ENCODE data around the gene CNGA1.
"Not testable (repeated sequence)": the region's sequence is repeated elsewhere in the genome, so short reads cannot be mapped to it uniquely, and the experiment has no call there.

The CNGA1 gene

DNA sequence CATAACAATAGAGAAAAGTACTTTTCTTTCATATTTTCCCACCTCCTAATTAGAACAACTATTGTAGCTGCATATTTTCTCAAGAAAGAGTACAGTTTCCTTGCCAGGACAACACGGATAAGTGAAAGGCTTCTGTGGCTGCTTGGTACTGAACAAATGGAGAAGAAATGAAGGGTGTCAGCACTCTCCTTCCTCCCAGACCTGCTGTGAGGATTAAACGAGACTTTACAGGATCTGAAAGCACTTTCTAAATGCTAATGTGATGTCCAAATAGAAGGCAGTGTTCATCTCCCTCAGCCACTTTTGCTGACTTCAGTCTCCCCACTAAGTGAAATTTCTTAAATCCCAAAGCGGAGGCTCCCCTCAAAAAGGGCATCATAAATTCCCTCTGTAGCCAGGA, 14.0 kb upstream of the CNGA1 start:
- DNase-seq (ENCODE audit: low read depth), result no peak

DNA sequence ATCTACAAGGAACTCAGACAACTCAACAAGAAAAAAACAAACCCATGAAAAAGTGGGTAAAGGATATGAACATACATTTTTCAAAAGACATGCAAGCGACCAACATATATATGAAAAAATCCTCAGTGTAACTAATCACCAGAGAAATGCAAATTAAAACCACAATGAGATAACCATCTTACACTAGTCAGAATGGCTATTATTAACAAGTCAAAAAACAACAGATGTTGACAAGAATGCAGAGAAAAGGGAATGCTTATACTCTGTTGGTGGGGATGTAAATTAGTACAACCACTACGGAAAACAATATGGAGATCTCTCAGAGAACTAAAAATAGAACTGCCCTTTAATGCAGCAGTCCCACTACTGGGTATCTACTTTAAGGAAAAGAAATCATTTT, 12.2 kb upstream of the CNGA1 start:
- no peak for DNase-seq (ENCODE audit: low read depth)

GRCh38 chr4:48027653-48028052, 11.2 kb upstream of the CNGA1 start:
- DNase-seq (ENCODE audit: low read depth), result no peak

GRCh38 chr4:48025005-48025404, 8.5 kb upstream of the CNGA1 start:
- DNase-seq (ENCODE audit: low read depth), result no peak

GRCh38 chr4:48024522-48024921, 8.0 kb upstream of the CNGA1 start:
- DNase-seq (ENCODE audit: low read depth), result no peak

DNA sequence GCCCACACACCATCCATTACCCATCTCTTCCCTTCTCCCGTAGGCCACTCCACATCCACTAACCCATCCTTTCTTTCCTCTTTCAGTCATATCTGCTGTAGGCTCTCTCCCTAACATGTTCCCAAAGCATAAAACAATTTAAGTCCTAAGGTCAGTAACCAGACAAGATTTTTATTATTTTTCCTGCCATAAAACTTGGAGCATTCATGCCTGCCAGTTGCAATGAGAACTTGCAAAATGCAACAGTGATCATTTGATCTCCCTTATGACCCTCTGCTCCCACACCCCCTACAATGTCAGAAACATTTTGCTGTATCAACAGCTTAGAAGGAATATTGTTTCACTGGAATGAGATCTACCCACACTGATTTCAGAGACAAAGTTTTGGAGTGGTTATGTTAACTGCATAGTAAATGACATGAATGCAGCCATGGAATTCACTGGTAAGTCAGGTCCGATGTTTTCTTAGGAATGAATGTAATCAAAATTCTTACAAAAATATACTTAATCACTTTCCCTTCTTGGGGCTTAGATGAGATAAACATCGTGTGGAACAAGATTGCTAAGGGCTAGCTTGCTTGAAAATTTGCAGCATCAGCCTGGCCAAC, 5.8 kb upstream of the CNGA1 start:
- DNase-seq (ENCODE audit: low read depth), result no peak

DNA sequence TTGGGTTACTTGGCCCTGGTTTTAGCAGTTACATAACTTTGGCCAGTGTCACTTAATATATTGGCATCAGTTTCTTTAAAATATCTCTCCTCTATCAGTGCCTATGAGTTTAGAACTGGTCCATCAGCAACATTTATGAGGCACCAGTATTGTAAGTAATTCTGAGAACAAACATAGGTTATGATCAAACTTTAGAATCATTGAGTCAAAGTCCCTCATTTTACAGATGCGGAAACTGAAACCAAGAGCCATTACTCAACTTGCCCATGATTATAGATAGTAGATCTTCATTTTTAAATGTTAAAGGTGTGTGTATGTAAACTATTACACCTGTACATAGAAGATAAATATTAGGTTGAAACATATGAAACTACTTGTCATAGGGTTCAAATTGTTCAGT, 4.6 kb upstream of the CNGA1 start:
- no peak for DNase-seq (ENCODE audit: low read depth)

- DNase-seq (ENCODE audit: low read depth), result no peak
These were observed 1.6 kb upstream of the CNGA1 start for GRCh38 chr4:48018112-48018511.

DNA sequence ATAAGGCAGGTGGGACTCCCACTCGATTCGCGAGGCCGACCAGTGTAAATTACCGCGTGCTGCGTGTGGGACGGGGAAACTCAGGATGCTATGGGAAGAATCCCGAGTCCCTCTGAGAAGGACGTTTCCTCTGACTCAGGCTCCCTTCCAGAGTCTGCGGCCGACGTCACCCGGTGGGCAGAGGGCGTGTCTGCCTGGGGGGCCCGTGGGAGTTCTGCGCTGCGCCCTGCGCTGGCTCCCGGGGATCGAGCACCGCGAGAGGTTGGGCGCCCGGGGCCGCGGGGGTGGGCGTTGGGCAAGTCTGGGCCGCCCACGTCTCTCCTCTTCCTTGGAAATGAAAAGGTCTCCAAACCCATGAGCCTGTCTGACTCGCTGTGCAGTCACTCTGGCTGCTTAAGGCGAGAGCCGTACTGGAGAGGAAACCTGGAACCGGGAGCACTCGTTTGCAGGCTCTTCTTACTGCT, 659 bp upstream of the CNGA1 start:
- DNase-seq (ENCODE audit: low read depth), result peak; percentile 21

DNA sequence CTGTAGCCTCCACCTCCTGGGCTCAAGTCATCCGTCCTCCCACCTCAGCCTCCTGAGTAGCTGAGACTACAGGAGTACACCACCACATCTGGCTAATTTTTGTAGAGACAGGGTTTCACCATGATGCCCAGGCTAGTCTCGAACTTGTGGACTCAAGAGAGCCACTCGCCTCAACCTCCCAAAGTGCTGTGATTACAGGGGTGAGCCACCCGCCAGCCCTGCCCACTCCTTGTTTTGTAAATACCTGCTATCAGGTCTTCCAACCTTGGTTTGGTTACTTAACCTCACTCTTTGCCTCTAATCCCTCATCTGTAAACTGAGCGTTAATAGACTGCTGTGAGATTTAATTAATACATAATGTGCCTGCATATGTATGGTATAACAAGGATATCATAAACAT, 803 bp downstream of the CNGA1 start:
- no peak for DNase-seq (ENCODE audit: low read depth)

- DNase-seq (ENCODE audit: low read depth), result no peak
These were observed 1.3 kb downstream of the CNGA1 start for GRCh38 chr4:48015216-48015615.

DNA sequence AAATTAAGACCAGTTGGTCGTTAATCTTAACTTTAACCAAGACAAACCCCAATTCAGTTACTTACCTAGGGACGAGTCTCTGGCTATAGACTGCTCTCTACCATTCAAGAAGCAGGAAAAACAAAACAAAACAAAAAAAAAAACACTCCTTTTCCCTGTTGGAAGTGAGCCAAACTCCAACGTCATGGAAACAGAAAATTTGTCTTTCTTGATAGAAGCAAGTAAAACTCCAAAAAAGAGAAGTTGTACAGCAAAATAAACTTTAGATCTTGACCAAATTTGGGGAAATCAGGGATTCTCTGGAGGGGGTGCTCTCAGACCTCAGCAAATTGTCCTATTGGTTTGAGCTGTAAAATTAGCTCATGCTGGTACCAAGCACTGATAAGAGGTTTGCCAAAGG, 3.7 kb downstream of the CNGA1 start:
- DNase-seq (ENCODE audit: low read depth), result no peak

DNA sequence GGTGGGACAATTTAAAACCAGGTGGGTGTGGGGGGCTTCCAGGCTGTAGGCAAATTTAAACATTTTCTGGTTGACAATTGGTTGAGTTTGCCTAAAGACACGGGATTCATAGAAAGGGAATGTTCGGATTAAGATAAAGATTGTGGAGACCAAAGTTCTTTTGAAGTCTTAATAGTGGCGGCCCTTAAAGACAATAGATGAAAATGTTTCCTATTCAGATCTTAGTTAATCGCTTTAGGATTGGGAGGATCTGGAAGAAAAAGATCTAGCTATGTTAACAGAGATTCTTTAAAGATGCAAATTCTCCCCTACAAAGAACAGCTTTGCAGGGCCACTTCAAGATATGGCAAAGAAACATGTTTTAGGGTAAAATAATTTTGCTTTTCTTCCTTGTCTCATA, 4.8 kb downstream of the CNGA1 start:
- no peak for DNase-seq (ENCODE audit: low read depth)

GRCh38 chr4:48010906-48011305, 5.6 kb downstream of the CNGA1 start:
- not testable (repeated sequence) for DNase-seq (ENCODE audit: low read depth)

DNA sequence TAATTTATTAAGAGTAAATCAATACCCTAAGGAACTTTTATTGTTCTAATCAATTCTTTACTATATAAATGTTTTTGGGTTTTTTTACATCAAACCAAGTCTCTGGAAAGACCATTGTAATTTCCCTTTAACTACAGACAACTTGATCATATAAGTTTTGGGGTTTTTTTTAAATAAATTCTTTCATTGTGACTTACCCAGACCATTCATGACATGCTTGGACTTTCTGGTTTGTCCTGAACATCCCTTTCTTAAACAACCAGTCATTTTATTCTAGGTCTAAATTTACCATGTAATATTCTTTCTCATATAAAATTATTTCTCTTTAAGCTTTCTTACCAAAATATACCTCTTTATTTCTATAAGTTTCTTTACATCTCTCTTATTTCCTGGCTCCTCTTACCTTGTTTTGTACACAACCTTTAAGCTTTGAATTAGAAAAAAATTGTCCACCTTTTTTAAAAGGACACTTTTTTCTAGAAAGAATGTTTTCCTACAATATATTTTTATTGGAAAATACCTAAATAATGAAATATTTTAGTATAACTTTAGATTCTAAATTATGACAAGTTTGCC, 8.4 kb downstream of the CNGA1 start:
- no peak for DNase-seq (ENCODE audit: low read depth)

DNA sequence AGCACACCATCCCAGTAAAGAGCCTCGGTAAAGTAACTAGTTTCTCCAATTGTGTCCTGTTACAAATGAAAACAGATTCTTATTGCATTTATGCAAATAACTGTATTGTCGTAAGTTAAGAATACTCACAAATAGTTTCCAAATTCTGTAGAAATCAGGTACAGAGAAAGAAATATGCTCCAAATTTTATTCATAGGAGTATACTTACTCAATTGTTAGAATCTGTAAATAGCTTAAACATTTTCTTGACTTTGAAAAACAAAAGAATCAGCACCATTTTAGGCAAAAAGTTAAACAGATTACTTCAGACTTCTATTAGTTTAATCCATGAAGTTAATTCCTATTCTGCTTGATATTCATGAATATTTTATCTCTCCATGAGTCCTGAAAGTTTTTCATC, 10.7 kb downstream of the CNGA1 start:
- DNase-seq (ENCODE audit: low read depth), result no peak

- not testable (repeated sequence) for DNase-seq (ENCODE audit: low read depth)
These were observed 12.9 kb downstream of the CNGA1 start for GRCh38 chr4:48003568-48003967.

DNA sequence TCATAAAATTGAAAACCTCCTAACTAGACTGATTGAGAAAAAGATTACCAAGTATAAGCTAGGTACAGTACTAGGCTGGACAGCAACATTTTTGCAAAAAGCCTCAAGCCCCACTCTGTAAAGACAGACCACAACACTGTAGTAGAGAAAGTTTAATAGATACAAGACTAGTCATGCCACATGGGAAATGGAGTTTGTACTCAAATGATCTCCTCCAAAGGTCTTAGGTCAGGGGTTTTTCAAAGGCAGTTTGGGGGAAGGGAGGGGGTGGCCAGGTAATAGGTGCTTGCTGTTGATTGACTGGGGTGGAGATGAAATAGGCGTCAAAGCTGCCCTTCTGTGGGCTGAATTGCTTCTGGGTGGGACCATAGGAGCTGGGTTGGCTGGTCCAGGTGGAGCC, 14.2 kb downstream of the CNGA1 start:
- no peak for DNase-seq (ENCODE audit: low read depth)

DNA sequence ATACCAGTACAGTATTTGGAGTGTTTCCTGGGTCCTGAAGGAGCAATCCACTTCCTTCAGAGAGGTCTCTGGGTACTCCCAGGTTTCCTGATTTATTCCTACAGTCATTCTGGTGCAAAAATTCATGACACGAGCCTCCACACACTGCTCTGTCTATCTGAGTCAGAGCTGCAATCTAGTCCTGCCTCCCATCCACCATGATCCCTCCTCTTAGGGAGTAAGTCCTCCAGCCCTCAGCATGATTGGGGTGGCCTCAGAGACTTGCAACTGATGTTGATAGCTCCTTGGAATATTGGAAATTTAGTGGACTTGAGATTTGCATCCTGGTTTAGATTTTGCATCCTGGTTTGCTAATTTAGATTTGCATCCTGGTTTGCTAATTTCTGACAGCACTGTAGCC, 20.5 kb downstream of the CNGA1 start:
- DNase-seq (ENCODE audit: low read depth), result no peak

DNA sequence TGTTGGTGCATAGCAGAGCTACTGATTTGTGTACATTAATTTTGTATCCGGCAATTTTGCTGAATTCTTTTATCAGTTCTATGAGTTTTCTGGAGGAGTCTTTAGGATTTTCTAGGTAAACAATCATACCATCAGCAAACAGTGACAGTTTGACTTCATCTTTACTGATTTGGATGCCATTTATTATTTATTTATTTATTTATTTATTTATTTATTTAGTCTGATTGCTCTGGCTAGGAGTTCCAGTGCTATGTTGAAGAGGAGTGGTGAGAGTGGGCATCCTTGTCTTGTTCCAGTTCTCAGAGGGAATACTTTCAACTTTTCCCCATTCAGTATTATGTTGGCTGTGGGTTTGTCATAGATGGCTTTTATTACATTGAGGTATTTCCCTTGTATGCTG, 24.0 kb downstream of the CNGA1 start:
- not testable (repeated sequence) for DNase-seq (ENCODE audit: low read depth)

DNA sequence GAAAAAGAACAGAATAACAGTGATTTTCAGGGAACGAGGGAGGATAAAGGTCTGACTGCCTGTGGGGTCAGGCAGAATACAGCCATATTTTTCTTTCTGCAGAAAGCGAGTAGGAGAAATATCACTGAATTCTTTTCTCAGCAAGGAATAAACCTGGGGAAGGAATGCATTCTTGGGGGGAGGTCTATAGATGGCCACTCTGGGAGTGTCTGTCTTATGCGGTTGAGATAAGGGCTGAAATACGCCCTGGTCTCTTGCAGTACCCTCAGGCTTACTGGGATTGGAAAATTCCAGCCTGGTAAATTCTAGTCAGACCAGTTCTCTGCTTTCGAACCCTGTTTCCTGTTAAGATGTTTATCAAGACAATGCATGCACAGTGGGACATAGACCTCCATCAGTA, 26.3 kb downstream of the CNGA1 start:
- DNase-seq (ENCODE audit: low read depth), result no peak

GRCh38 chr4:47974566-47974965, 41.9 kb downstream of the CNGA1 start:
- DNase-seq (ENCODE audit: low read depth), result no peak

DNA sequence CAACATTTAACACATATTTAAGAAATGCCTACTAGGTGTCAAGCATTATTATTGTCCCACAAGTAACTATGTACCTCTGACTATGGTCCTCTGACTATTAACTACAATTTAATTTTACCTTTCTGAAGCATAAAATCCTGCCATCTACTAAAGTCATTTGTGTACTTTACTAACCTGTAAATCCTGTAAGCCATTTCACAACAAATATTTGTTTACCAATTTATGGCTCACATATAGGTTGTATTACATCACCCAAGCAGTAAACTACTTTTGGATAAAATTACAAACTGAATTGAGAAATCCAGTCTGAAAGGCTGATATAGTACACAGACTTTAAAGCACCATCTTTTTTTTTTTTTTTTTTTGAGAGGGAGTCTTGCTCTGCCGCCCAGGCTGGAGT, 43.8 kb downstream of the CNGA1 start:
- DNase-seq (ENCODE audit: low read depth), result no peak

DNA sequence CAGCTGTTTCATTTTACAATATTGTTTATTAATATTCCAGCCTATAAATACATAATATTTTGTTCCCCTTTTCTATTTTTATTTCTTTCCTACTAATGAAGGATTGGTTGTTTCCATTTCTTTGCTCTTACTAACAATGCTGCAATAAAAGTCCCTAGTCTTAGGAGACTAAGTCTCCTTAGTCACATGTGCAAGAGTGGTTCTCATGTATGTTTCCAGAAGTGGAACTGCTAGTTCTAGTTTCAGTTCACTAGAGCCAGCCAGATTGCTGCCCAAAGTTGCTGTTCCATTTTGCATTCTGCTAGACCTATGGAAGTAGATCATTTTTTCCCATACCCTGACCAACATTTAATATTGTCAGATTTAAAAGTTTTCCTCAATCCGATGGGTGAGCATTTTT, 44.3 kb downstream of the CNGA1 start:
- DNase-seq (ENCODE audit: low read depth), result no peak
